GM12874 (cell line): ENCODE results near the gene SLC43A1.

Experiments used
- TF ChIP-seq, protein P1 (sequence below): IDR thresholded peaks from 2 replicates; pipeline ENCODE4 v1.5.1; 2011; ENCODE audit warnings: low read depth, mild to moderate bottlenecking, control low read depth, low read length, moderate library complexity; ENCODE audit not compliant: insufficient read depth

SLC43A1 gene

GRCh38 chr11:57466680-57467079, 48.8 kb downstream of the SLC43A1 start:
- TF ChIP-seq, protein P1, sequence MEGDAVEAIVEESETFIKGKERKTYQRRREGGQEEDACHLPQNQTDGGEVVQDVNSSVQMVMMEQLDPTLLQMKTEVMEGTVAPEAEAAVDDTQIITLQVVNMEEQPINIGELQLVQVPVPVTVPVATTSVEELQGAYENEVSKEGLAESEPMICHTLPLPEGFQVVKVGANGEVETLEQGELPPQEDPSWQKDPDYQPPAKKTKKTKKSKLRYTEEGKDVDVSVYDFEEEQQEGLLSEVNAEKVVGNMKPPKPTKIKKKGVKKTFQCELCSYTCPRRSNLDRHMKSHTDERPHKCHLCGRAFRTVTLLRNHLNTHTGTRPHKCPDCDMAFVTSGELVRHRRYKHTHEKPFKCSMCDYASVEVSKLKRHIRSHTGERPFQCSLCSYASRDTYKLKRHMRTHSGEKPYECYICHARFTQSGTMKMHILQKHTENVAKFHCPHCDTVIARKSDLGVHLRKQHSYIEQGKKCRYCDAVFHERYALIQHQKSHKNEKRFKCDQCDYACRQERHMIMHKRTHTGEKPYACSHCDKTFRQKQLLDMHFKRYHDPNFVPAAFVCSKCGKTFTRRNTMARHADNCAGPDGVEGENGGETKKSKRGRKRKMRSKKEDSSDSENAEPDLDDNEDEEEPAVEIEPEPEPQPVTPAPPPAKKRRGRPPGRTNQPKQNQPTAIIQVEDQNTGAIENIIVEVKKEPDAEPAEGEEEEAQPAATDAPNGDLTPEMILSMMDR = no peak

DNA sequence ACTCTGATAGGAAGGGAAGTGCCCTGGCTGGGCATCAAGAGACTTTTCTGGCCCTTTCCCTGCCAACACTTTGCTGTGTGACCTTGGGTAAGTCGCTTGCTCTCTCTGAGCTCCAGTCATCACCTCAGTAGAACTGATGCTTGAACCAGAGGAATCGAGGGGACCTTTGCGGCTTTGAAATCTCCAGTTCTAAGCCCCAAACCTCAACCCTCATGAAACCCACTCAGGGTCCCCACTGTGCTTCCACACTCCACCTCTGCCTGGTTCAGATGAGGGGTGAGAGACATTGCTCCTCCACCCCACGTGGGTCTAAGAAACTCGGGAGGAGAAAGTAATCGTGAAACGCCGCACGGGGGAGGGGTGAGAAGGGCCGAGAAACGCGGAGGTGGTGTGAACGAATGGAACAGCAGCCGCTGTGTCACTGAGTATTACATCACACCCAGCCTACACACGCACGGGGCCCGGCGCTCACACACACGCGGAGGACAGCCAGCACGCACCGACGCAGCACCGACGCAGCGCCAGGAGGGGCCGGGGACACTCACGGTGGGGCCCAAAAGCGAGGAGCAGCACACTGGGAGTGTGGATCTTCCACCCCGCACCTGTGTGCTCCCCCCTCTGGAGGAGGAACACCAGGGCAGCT, 50.8 kb downstream of the SLC43A1 start:
- TF ChIP-seq, protein P1 = no peak

DNA sequence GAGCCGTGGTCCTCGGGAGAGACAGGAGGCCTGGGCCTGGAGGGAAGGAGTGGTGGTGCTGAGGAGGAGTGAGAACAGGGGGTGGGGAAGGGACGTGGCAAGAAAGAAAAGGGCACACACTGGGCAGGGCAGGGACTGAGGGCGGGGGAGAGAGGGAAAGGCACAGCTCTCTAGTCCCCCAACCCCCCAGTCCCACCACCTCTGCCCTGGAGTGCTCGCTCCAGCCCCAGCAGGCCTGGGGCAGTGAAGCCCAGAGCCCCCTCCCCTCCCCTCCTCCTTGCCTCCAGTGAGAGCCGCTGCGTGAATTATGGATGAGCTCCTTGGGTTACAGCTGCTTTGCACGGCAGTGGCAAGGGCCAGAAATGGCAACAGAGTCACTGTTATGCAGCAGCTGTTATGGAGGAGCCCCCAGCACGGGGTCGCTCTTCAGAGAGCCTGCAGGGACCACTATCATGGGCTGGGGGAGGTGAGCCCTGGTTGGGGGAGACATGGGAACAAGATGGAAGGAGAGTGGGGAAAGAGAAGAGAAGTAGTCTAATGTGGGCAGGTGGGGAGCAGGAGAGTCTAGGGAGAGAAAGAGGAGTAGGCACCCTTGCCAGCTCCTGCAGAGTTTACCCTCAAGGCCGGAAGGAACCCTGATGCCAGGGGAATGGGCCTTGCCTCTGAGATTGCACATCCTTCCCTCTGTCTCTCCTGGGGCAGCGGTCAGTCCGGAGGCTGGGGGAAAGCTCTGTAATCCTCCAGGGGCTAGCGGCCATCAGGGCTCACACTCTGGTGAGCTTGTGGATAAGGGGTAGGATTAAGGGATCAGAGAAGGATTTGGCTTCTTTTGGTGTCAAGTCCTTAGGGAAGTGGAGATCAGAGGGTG, 51.6 kb downstream of the SLC43A1 start:
- TF ChIP-seq, protein P1 = no peak

GRCh38 chr11:57462597-57462996, 52.9 kb downstream of the SLC43A1 start:
- TF ChIP-seq, protein P1 = no peak

DNA sequence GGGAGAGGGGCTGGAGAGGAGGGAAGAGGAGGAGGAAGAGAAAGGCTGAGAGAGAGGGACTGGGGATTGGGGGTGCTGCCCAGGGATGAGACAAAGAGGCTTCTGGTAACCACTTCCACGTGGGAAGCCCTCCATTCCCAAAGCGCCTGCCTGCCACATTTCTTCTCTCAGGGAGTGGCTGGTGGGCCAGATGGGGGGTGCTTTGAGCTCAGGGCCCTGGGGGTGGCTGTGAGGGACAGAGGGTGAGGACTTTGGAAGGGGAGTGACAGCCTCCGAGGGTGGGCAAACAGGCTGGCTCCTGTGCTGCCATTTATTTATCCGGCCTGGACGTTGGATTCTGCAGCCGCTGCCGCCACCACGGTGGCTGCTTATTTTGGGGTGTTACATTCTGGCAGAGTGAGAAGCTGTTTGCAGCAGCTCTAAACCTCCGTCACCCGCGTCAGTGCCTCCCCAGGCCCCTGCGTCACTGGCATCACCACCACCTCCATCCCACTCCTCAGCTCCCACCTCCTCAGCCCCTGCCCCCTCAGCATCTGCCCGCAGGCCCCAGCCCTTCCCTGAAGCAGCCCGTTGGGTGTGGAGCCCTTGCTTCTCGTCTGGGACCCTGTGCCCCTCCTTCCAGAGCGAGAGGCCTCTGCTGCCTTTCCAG, 53.5 kb downstream of the SLC43A1 start:
- TF ChIP-seq, protein P1 = no peak

- TF ChIP-seq, protein P1 = no peak
Measured at GRCh38 chr11:57460758-57461749, 54.4 kb downstream of the SLC43A1 start.
